Measurements from ENCODE around the gene CCN2.
"Not testable (repeated sequence)": the region's sequence is repeated elsewhere in the genome, so short reads cannot be mapped to it uniquely, and the experiment has no call there.

The CCN2 gene

DNA sequence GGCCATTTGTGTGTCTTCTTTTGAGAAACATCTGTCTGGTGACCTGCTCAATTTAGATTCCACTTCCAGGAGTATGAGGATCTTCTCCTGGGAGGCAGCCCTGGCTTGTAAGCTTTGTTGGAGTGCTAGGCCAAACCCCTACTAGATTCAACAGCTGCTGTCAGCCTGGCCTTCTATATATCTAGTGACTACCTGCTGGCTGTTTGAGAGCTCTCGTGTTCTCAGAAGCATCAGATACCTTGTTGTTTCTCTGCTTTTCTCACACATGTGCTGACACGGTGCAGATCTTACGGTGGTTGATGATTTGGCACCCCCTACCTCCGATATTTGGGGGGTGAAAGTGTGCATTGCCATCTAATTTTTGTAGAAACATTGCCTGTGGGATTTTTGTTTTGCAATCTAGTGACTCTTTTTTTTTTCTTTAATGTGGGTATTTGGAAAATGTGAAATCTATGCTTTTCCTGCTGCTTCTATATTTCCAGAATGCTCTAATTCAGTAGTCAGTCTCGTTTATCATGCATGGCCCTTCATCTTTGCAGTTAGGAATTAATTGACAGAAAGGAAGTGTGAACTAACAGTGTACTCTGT, 4.7 kb downstream of the CCN2 start:
- peak in 1 of 2 experiments; percentile 47 for DNase-seq (ENCODE audit: low read depth in 2 of 2)

- no peak for DNase-seq (ENCODE audit: low read depth in 2 of 2)
Observed at GRCh38 chr6:131945971-131946370, 5.2 kb downstream of the CCN2 start.

GRCh38 chr6:131937703-131938631, 13.2 kb downstream of the CCN2 start:
- DNase-seq (ENCODE audit: low read depth in 2 of 2), result peak in 1 of 2 experiments; percentile 71

DNA sequence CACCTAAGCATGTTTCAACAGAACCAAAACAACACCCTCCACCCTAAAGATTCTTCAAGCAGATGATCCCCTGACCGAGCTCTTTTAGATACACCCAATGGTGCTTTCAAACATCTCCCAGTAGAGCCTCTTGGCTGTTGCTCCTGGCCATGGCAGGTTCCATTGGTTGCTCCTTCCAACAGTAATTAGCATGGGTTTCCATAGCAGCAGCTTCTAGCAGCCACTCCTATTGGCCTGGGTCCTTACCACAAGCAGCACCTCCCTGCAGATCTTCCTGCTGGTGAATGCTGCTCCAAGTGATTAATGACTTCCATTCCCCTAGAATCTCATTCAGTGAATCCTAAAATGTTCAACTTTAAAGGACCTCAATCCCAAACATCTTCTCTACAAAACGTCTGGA, 13.9 kb downstream of the CCN2 start:
- DNase-seq (ENCODE audit: low read depth in 2 of 2), result no peak

- no peak for DNase-seq (ENCODE audit: low read depth in 2 of 2)
Observed at GRCh38 chr6:131936156-131936555, 15.0 kb downstream of the CCN2 start.

- DNase-seq (ENCODE audit: low read depth in 2 of 2), result no peak
Observed at GRCh38 chr6:131931063-131931750, 20.0 kb downstream of the CCN2 start.

GRCh38 chr6:131929976-131930375, 21.2 kb downstream of the CCN2 start:
- no peak for DNase-seq (ENCODE audit: low read depth in 2 of 2)

DNA sequence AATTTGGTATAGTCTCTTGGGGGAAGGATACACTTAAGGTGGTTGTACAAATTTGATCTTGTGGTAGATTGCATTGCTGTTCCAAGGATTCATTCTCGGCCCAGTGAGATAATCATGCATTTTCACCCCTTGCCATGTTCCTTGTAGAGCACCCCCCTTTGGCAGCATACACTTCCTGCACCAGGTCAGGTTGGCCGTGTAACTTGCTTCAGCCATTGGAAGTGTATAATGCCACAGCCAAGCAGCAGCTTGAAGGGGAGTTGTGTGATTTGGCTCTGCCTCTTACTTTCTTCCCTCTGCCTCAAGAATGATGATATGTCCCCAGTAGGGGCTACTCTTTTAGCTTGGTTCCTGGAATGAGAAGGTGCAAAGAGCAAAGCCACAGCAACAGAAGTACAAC, 21.9 kb downstream of the CCN2 start:
- no peak for DNase-seq (ENCODE audit: low read depth in 2 of 2)

DNA sequence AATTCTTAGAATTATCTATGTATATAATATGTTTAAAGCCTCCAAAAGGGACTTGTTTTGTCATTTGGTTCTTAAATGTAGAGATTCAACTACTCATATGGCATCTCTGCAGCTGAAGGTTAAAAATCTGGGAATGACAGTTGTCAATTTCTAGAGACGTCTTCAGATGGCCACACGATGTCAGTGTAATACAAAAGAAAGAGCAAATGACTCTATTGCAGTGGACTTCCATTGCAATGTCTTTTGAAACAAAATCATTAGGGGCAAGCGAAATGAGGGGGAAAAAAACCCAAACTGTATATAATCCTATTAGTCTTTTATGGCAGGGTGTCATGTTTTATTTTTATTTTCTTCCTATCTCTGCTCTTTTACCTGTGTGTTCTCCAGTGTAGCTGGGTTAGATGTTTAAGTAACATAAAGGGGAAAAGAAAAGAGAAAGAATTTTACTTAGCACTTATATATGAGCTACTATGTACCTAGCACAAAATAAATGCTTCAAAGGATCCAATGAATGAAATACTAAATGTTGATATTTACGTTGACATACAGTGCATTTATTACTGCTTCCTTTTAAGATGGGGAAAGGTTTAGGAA, 26.2 kb downstream of the CCN2 start:
- DNase-seq (ENCODE audit: low read depth in 2 of 2), result peak in 1 of 2 experiments; percentile 20

DNA sequence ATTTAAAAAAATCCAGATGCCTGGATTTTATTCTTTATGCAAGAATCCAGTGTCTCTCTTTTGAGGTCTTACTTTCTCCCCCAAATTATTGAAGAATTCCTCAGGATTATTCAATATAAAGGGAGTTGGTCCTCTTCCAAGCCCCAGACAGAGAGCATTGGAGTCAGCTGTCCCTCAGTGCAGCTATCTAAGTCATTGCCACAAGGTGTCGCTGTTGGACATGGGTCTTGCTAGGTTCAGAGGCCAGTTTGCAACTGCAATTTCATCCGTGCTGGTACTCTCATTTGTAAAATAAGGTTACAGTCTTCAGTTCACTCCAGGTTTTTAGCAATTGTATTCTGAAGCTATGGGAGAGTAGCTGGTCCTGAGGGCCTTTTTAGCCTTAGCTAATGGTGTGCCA, 27.8 kb downstream of the CCN2 start:
- DNase-seq (ENCODE audit: low read depth in 2 of 2), result peak in 1 of 2 experiments; percentile 22

DNA sequence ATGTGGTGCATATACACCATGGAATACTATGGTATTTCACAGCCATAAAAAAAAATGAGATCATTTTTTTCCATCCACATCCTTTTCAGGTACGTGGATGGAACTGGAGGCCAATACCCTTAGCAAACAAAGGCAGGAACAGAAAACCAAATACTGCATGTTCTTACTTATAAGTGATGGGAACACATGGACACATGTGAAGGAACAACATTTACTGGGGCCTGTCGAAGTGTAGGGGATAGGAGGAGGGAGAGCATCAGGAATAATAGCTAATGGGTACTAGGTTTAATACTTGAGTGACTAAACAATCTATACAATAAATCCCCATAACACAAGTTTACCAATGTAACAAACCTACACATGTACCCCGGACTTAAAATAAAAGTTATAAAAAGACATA, 30.5 kb downstream of the CCN2 start:
- no peak for DNase-seq (ENCODE audit: low read depth in 2 of 2)

DNA sequence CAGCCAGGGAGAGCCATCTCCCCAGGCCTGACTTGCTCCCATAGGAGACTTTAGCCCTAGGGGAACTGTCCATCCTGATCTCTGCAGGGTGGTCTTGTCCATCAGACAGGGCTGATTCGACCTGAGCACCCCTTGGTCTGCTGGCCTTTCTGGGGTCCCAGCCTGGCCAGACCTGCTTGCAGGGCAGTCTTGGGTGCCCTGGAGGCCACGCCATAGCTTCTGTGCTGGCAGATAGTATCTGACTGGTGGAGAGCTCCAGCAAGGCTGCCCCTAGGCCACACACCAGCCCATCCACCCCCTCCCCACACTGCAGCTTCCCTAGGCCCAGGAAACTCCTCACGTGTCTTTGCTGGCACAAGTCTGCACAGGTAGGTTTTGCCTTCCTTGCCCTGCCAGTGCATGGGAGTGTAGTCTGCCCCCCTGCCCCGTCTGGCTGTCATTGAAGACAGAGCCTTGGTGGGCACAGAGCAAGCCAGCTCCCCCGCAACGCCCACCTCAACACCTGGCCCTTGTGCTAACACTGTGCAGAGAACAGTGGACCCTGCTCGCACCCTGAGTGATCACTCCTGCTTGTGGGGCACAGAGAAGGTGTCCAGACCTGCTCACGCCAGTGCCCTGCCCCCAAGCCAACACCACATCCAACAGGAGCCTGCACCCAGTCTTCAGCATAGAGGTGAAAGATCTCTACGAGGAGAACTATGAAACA, 32.4 kb downstream of the CCN2 start:
- no peak for DNase-seq (ENCODE audit: low read depth in 2 of 2)

DNA sequence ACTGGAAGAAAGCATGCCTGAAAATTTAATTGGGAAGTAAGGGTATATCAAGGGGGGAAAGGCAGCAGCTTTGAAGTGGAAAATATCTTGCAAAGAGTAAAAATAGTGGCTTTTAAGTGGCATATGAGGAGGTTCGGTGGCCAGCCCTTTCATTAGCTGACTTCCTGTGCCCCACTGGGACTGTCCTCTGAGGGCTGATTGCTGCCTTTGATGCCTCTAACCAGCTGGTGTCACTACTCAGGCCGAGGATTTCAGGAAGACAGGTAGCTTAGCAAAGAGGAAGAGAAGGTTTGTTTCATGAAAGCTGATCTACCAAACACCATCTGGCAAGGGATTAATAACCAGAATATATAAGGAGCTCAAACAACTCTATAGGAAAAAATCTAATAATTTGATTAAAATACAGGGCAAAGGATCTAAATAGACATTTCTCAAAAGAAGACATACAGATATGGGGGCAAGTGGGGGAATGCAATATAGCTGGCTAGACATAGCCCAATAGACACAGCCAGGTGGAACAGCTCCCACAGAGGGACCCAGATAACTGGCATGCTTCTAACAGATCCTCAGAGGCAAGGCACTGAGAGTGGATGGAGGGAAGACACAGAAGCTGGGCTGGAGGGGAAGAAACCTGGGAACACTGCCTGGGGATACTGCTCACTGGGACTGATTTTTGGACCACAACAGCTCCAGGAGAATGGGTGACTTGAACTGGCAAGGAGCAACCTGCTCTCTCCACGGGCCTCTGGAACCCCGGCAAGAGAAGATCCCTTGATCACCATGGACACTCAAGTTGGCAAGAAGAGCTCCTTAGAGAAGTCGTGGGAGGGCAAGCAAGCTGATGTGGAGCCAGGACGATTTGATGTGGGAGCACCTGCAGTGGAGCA, 33.2 kb downstream of the CCN2 start:
- DNase-seq (ENCODE audit: low read depth in 2 of 2), result no peak

- DNase-seq (ENCODE audit: low read depth in 2 of 2), result no peak
Observed at GRCh38 chr6:131917318-131917717, 33.9 kb downstream of the CCN2 start.

GRCh38 chr6:131916847-131917246, 34.3 kb downstream of the CCN2 start:
- no peak for DNase-seq (ENCODE audit: low read depth in 2 of 2)

DNA sequence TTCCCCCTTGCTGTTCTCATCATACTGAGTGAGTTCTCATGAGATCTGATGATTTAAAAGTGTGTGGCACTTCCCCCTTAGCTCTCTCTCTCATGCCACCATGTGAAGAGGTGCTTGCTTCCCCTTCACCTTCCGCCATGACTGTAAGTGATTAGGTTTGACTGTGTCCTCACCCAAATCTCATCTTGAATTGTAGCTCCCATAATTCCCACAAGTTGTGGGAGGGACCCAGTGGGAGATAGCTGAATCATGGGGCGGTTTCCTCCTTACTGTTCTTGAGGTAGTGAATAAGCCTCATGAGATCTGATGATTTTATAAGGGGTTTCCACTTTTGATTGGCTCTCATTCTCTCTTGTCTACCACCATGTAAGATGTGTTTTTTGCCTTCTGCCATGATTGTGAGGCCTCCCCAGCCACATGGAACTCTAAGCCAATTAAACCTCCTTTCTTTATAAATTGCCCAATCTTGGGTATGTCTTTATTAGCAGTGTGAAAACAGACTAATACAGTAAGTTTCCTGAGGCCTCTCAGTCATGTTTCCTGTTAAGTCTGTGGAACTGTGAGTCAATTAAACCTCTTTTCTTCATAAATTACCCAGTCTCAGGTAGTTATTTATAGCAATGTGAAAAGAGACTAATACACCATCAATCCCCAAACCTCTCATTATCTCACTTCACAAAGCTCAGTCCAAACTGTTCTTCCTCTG, 34.9 kb downstream of the CCN2 start:
- DNase-seq (ENCODE audit: low read depth in 2 of 2), result not testable (repeated sequence)

GRCh38 chr6:131914967-131915751, 36.0 kb downstream of the CCN2 start:
- DNase-seq (ENCODE audit: low read depth in 2 of 2), result peak in 1 of 2 experiments; percentile 52

GRCh38 chr6:131914234-131914633, 36.9 kb downstream of the CCN2 start:
- no peak for DNase-seq (ENCODE audit: low read depth in 2 of 2)

DNA sequence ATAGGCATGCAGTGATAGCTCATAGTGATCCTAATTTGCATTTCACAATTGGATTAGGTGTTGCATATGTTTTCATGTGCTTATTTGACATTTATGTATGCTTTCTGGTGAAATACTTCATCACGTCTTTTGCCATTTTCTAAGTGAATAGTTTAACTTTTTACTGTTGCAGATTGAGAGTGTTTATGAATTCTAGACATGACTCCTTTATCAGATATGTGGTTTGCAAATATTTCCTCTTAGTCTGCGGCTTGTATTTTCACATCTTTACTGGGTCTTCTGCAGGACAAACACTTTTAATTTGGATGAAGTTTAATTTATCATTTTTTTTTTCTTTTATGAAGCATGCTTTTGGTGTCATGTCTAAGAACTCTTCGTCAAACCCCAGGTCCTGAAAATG, 39.2 kb downstream of the CCN2 start:
- DNase-seq (ENCODE audit: low read depth in 2 of 2), result no peak
